IMR-90 (cell line): ENCODE results near the gene LSM12. TPM values are rescaled to one million over a fixed set of nuclear protein-coding genes. Genes with fewer than 3 reads are reported as not detected.
A peak's percentile ranks its signal among the peaks of the same experiment; 100 is the strongest.

Experiments used
- ATAC-seq: fragments of 200-7000 bp; cut with Tn5 transposase; 2 replicates; pipeline ENCODE4 v1.9.1; 2020; ENCODE audit warnings: low read depth, mild to moderate bottlenecking, moderate library complexity
- BruUV-seq: library from RNA; stranded (reverse); fragments of 400-500 nt; replicated peaks from 2 replicates; lab custom pipeline; 2021; lab: Mats Ljungman, UMichigan
- CTCF ChIA-PET: fragments of 300-600 bp; formaldehyde crosslinking; extraction: SDS; loops from one replicate; lab custom pipeline; 2021; ENCODE audit warnings: antibody characterized with exemption; lab: Yijun Ruan, JAX
- POLR2A ChIA-PET: fragments of 300-600 bp; sonication (Branson Sonifier 250); formaldehyde crosslinking; loops from one replicate; lab custom pipeline; 2022; ENCODE audit warnings: antibody characterized with exemption; ENCODE audit not compliant: unreplicated experiment; lab: Charles Lee
- DNase-seq: peaks from one replicate; pipeline ENCODE4 v3.0.0; 2013
- H2AFZ ChIP-seq: replicated peaks from 2 replicates; pipeline ENCODE3; 2013; ENCODE audit warnings: low read length, mild to moderate bottlenecking; ENCODE audit not compliant: poor library complexity
- H2AK5ac ChIP-seq: 2 replicates; pipeline ENCODE4 v1.6.1; 2013; ENCODE audit warnings: low read depth, low read length, inconsistent platforms
- H2AK9ac ChIP-seq: replicated peaks from 2 replicates; pipeline ENCODE3; 2013; ENCODE audit warnings: mild to moderate bottlenecking, low read depth, low read length, moderate library complexity; ENCODE audit not compliant: poor library complexity
- H2BK120ac ChIP-seq: 2 replicates; pipeline ENCODE4 v1.6.1; 2013; ENCODE audit warnings: low read depth, low read length, inconsistent platforms
- H2BK15ac ChIP-seq: 3 replicates; pipeline ENCODE4 v1.6.1; 2013; ENCODE audit warnings: low read depth, low read length, inconsistent platforms
- H2BK20ac ChIP-seq: 2 replicates; pipeline ENCODE4 v1.6.1; 2013; ENCODE audit warnings: low read depth, mild to moderate bottlenecking, inconsistent platforms, low read length, moderate library complexity
- H2BK5ac ChIP-seq: 2 replicates; pipeline ENCODE4 v1.6.1; 2013; ENCODE audit warnings: mild to moderate bottlenecking, low read depth, low read length, inconsistent platforms; ENCODE audit not compliant: poor library complexity, severe bottlenecking
- H3K14ac ChIP-seq: replicated peaks from 2 replicates; pipeline ENCODE4 v1.6.1; 2013; ENCODE audit warnings: low read depth, low read length, inconsistent platforms
- H3K18ac ChIP-seq: 2 replicates; pipeline ENCODE4 v1.6.1; 2013; ENCODE audit warnings: low read depth, low read length, control low read depth
- H3K23ac ChIP-seq: 2 replicates; pipeline ENCODE4 v1.6.1; 2013; ENCODE audit warnings: low read depth, low read length, inconsistent platforms
- H3K27ac ChIP-seq: 2 replicates; pipeline ENCODE4 v1.5.1; 2013; ENCODE audit warnings: mild to moderate bottlenecking, control low read depth, low read length; ENCODE audit not compliant: insufficient read depth
- H3K27me3 ChIP-seq: 2 replicates; pipeline ENCODE4 v1.6.1; 2013; ENCODE audit warnings: low read length; ENCODE audit not compliant: control insufficient read depth, insufficient read depth
- H3K36me3 ChIP-seq: 2 replicates; pipeline ENCODE4 v1.6.1; 2013; ENCODE audit warnings: low read length, mixed read lengths; ENCODE audit not compliant: control insufficient read depth, insufficient read depth
- H3K4ac ChIP-seq: 2 replicates; pipeline ENCODE4 v1.6.1; 2013; ENCODE audit warnings: low read depth, low read length, inconsistent platforms
- H3K4me1 ChIP-seq: 2 replicates; pipeline ENCODE4 v1.6.1; 2013; ENCODE audit warnings: low read length, mixed read lengths; ENCODE audit not compliant: control insufficient read depth, insufficient read depth
- H3K4me2 ChIP-seq: 2 replicates; pipeline ENCODE4 v1.6.1; 2013; ENCODE audit warnings: low read depth, mild to moderate bottlenecking, control low read depth, low read length, moderate library complexity
- H3K4me3 ChIP-seq: 2 replicates; pipeline ENCODE4 v1.5.1; 2013; ENCODE audit warnings: low read depth, mild to moderate bottlenecking, control low read depth, low read length, moderate library complexity; ENCODE audit not compliant: insufficient read depth
- H3K56ac ChIP-seq: 2 replicates; pipeline ENCODE4 v1.6.1; 2013; ENCODE audit warnings: low read length, inconsistent platforms; ENCODE audit not compliant: insufficient read depth; ENCODE audit errors: extremely low read depth
- H3K79me1 ChIP-seq, 2 experiments: 2 replicates each; pipeline ENCODE4 v1.6.1; 2013; ENCODE audit warnings: low read length in 2 of 2, inconsistent platforms in 1 of 2, low read depth in 1 of 2
- H3K9ac ChIP-seq: 2 replicates; pipeline ENCODE4 v1.6.1; 2013; ENCODE audit warnings: low read depth, low read length, control low read depth
- H3K9me1 ChIP-seq: 2 replicates; pipeline ENCODE4 v1.6.1; 2013; ENCODE audit warnings: low read length, inconsistent platforms; ENCODE audit not compliant: insufficient read depth
- H3K9me3 ChIP-seq: 2 replicates; pipeline ENCODE4 v1.6.1; 2013; ENCODE audit warnings: low read length; ENCODE audit not compliant: control insufficient read depth, insufficient read depth
- H4K20me1 ChIP-seq: 2 replicates; pipeline ENCODE4 v1.6.1; 2013; ENCODE audit warnings: low read length, inconsistent platforms; ENCODE audit not compliant: insufficient read depth
- H4K5ac ChIP-seq: 2 replicates; pipeline ENCODE4 v1.6.1; 2013; ENCODE audit warnings: mild to moderate bottlenecking, low read depth, low read length, control low read depth
- H4K8ac ChIP-seq, 2 experiments: 2 replicates each; pipeline ENCODE4 v1.6.1; 2013; ENCODE audit warnings: low read depth in 2 of 2, low read length in 2 of 2, control low read depth in 1 of 2, inconsistent platforms in 1 of 2
- H4K91ac ChIP-seq: 2 replicates; pipeline ENCODE4 v1.6.1; 2013; ENCODE audit warnings: low read depth, low read length, inconsistent platforms; ENCODE audit not compliant: insufficient read depth
- BHLHE40 ChIP-seq: fragments of 150-350 bp; IDR thresholded peaks from 2 replicates; pipeline ENCODE4 v1.6.1; 2016; ENCODE audit warnings: mild to moderate bottlenecking, low read depth, low read length
- CEBPB ChIP-seq: IDR thresholded peaks from 2 replicates; pipeline ENCODE4 v1.6.1; 2012; ENCODE audit warnings: low read depth, low read length, improper control_type of control experiment
- CHD1 ChIP-seq: IDR thresholded peaks from 2 replicates; pipeline ENCODE4 v1.6.1; 2012; ENCODE audit warnings: low read depth, low read length, improper control_type of control experiment
- MAZ ChIP-seq: IDR thresholded peaks from 2 replicates; pipeline ENCODE4 v1.6.1; 2012; ENCODE audit warnings: low read depth, mild to moderate bottlenecking, low read length, improper control_type of control experiment, moderate library complexity, borderline replicate concordance
- MXI1 ChIP-seq: IDR thresholded peaks from 2 replicates; pipeline ENCODE4 v1.6.1; 2012; ENCODE audit warnings: low read depth, mild to moderate bottlenecking, low read length, moderate library complexity, borderline replicate concordance
- POLR2A ChIP-seq: IDR thresholded peaks from 2 replicates; pipeline ENCODE4 v1.6.1; 2012; ENCODE audit warnings: mild to moderate bottlenecking, low read depth, low read length
- RAD21 ChIP-seq: IDR thresholded peaks from 2 replicates; pipeline ENCODE4 v1.6.1; 2012; ENCODE audit warnings: low read length, improper control_type of control experiment
- RFX5 ChIP-seq: IDR thresholded peaks from 2 replicates; pipeline ENCODE4 v1.8.0; 2012; ENCODE audit warnings: low read depth, mild to moderate bottlenecking, low read length, moderate library complexity
- SMC3 ChIP-seq: fragments of 150-350 bp; IDR thresholded peaks from 2 replicates; pipeline ENCODE4 v1.6.1; 2016; ENCODE audit warnings: low read depth, mild to moderate bottlenecking, antibody characterized with exemption, low read length, moderate library complexity
- WGBS, 2 experiments: methylation state at CpG; one replicate each; pipeline versions ENCODE4 v1.1.5 to v1.1.7; 2013; ENCODE audit warnings: missing lambda C conversion rate in 2 of 2; ENCODE audit not compliant: insufficient read length in 1 of 2; ENCODE audit errors: extremely low coverage in 2 of 2; 5-methylcytosine and 5-hydroxymethylcytosine counted together
- dilution Hi-C: fragments of 300-500 bp; cut with HindIII; formaldehyde crosslinking; loops from one replicate; pipeline ENCODE4 v1.14.3; 2018; ENCODE audit warnings: low sequenced_read_pairs; ENCODE audit not compliant: unreplicated experiment
- in situ Hi-C: fragments of 300-500 bp; cut with MboI; formaldehyde crosslinking; loops from 3 replicates; pipeline ENCODE4 v1.14.3; 2019; ENCODE audit warnings: low sequenced_read_pairs, inconsistent platforms, mixed read lengths
- intact Hi-C: fragments of 100-400 bp; cut with micrococcal nuclease; formaldehyde crosslinking; loops from 2 replicates; pipeline ENCODE4 v1.10.0; 2022
- polyA plus RNA-seq, 3 experiments: library from polyadenylated mRNA; depleted of rRNA; stranded (reverse); fragments of >200 nt; gene quantifications; 2 replicates each; pipeline ENCODE4 v1.2.3, GENCODE V29; 2012; ENCODE audit warnings: low replicate concordance in 1 of 3
- total RNA-seq: library from RNA; depleted of rRNA; stranded (reverse); fragments of >200 nt; gene quantifications from 2 replicates; pipeline ENCODE4 v1.2.3, GENCODE V29; 2012
- TF ChIP-seq, protein P1 (sequence below): fragments of 150-350 bp; IDR thresholded peaks from 2 replicates; pipeline ENCODE4 v1.6.1; 2016; ENCODE audit warnings: low read depth, mild to moderate bottlenecking, low read length, moderate library complexity, borderline replicate concordance
- TF ChIP-seq, protein P2 (sequence below): fragments of 150-350 bp; IDR thresholded peaks from 2 replicates; pipeline ENCODE4 v1.6.1; 2017; ENCODE audit warnings: mild to moderate bottlenecking, antibody characterized with exemption, low read length, low read depth

Gene LSM12
- total and polyA plus RNA-seq, 2 of the 4 experiments (the other 2 are of a cell fraction), result 38.0 to 41.0 TPM

DNA sequence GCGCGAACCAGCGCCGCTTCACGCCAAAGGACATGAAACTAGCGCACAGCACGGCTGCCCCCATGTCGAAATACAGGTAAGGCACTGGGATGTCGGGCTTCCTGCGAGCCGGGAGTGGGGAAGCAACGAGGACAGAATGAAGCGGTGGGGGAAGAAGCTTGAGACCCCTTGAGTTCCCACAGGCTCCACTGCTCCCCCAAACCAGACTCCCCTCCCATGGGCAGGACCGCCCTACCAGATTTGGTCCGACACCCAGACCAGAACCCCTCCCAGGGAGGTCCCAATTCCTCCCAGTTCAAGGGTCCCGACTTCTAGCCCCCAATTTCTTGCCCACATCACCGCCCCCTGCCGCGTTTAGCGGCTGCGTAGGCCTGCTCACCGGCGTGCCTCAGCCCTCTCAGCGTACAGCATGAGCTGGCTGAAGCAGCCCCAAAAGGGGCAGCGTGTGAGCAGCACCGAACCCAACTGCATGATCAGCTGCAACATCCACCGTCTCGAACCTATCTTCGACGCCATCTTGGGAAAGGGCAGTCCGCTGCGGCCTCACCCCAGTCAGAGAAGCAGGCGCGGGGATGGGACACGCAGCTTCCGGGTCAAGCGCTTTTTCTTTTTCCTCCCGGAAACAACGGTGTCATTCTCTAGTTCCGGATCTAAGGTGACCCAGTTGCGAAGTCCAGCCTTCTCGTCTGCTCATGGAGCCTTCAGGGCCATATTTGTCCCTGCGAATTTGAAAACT is 51.9 kb downstream of the LSM12 start, which contains the start of gene TMEM101:
Gene TMEM101 (minus strand): TSS at position 527 of the 736 bp plus-strand sequence. CDS start 11 bp downstream, at position 516.
- no peak within 1 kb of the TSS for H2BK20ac ChIP-seq
- peak within 1 kb of the TSS; percentile 89 for H3K23ac ChIP-seq
- H3K14ac ChIP-seq, result peak within 1 kb of the TSS; percentile 98
- H3K4ac ChIP-seq, result peak within 1 kb of the TSS; percentile 94
- no peaks in the 10 kb centered on the region for H4K20me1 ChIP-seq
- ATAC-seq (peak; percentile 87), DNase-seq (peak; percentile 93)
- H2BK15ac ChIP-seq, result peak within 1 kb of the TSS; percentile 9; the same call in 1 of the 3 replicates
- peak within 1 kb of the TSS; percentile 92 for H2AK5ac ChIP-seq
- H2AK9ac ChIP-seq, result peak within 1 kb of the TSS; percentile 99
- intact Hi-C loops, result no loop called here
- H3K9me3 ChIP-seq, result no peaks in the 10 kb centered on the region
- peaks cover 13% of the 10 kb centered on the region; the same call in 1 of the 2 replicates for H3K4me1 ChIP-seq
- H3K4me3 ChIP-seq, result peak within 1 kb of the TSS; percentile 73
- peak within 1 kb of the TSS; percentile 80 for H3K4me2 ChIP-seq
- H3K36me3 ChIP-seq, result no peaks in the 10 kb centered on the region; the same call in 1 of the 2 replicates
- H3K9ac ChIP-seq, result peak within 1 kb of the TSS; percentile 90
- H3K9me1 ChIP-seq, result peaks cover 4% of the 10 kb centered on the region
- ChIA-PET POLR2A (interaction anchor here (0.8 kb wide), 1 partner anchor 15 kb away, joined by 4 read pairs; no protein-coding TSS in a partner anchor), CTCF (no interaction called here)
- H3K56ac ChIP-seq, result peak within 1 kb of the TSS; percentile 75
- no TSS peak for BruUV-seq
- peak within 1 kb of the TSS; percentile 76 to 100 for H4K8ac ChIP-seq
- TF ChIP-seq SMC3 (peak; percentile 22), CHD1 (no peak), BHLHE40 (peak; percentile 38; the same call in 1 of the 2 replicates), RFX5 (0 out of 2 replicates have a peak, but pooled peaks have one; percentile 32), CEBPB (0 out of 2 replicates have a peak, but pooled peaks have one; percentile 2), MXI1 (0 out of 2 replicates have a peak, but pooled peaks have one; percentile 68), POLR2A (peak; percentile 64), RAD21 (no peak), MAZ (peak; percentile 70)
- TF ChIP-seq, protein P1, sequence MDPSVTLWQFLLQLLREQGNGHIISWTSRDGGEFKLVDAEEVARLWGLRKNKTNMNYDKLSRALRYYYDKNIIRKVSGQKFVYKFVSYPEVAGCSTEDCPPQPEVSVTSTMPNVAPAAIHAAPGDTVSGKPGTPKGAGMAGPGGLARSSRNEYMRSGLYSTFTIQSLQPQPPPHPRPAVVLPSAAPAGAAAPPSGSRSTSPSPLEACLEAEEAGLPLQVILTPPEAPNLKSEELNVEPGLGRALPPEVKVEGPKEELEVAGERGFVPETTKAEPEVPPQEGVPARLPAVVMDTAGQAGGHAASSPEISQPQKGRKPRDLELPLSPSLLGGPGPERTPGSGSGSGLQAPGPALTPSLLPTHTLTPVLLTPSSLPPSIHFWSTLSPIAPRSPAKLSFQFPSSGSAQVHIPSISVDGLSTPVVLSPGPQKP, result no peak
- TF ChIP-seq, protein P2, sequence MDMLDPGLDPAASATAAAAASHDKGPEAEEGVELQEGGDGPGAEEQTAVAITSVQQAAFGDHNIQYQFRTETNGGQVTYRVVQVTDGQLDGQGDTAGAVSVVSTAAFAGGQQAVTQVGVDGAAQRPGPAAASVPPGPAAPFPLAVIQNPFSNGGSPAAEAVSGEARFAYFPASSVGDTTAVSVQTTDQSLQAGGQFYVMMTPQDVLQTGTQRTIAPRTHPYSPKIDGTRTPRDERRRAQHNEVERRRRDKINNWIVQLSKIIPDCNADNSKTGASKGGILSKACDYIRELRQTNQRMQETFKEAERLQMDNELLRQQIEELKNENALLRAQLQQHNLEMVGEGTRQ, result peak; percentile 21; the same call in 1 of the 2 replicates
- peak within 1 kb of the TSS; percentile 97 for H2AFZ ChIP-seq
- H2BK5ac ChIP-seq, result peak within 1 kb of the TSS; percentile 88
- H4K91ac ChIP-seq, result peak within 1 kb of the TSS; percentile 89
- H3K79me1 ChIP-seq, result peaks cover 9 to 42% of the 10 kb centered on the region in 2 experiments
- peak within 1 kb of the TSS; percentile 67 for H3K18ac ChIP-seq
- H2BK120ac ChIP-seq, result peak within 1 kb of the TSS; percentile 61; the same call in 1 of the 2 replicates
- H4K5ac ChIP-seq, result peak within 1 kb of the TSS; percentile 97
- H3K27ac ChIP-seq, result peak within 1 kb of the TSS; percentile 80
- H3K27me3 ChIP-seq, result no peaks in the 10 kb centered on the region
- 0% methylated on average over 23 of the region's 43 CpGs; no CpG with 5 or more reads in 1 of the 2 experiments for WGBS, 2 experiments
- in situ Hi-C loops, result no loop called here
- dilution Hi-C loops, result no loop called here
